Putamen (tissue), 1 donor: ENCODE measurements around the gene DRG1.
A peak's percentile ranks its signal among the peaks of the same experiment; 100 is the strongest.
"Not testable (repeated sequence)": the region's sequence is repeated elsewhere in the genome, so short reads cannot be mapped to it uniquely, and the experiment has no call there.

Source experiments
- DNase-seq: peaks from one replicate; pipeline ENCODE4 v3.0.0-alpha.2; 2016; ENCODE audit warnings: low spot score

DRG1 gene

DNA sequence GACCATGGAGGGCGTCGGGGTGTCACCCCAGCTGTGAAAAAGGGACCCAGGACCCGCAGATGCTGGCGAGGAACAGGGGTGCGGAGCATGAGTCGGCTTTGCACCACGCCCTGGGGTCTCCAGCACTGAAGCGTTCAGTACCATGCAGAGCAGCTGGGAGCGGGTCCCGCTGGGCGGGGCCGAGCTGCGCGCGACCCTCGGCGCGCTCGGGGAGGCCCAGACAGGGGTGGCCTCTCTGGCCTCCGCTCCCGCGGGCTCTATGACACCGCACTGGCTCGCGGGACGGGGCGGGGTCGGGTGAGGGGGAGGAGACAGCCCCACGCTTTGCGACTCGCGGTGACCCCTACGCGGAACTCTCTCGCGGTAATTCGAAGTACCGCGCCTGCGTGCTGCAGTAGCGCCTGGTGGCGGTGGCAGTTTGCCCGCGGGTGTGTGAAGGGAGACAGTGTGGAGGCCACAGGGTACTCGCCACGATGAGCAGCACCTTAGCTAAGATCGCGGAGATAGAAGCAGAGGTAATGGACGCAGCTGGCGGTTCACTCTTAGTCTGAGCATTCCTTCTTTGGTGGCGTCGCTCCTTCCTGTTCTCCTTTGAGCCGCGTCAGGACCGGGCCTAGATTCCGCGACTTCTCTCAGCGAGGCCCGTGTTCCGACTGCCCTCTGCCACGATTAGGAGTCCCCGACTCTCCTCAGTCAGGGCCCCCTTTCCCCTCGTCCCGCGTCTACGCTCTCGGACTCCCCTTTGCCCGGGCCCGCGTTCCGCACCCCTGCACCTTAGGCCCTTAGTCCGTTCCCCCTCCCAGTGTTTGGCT lies at the start of gene DRG1:
TSS of gene DRG1 (plus strand) at position 394 of the 812 bp plus-strand sequence. CDS start at position 474, 80 bp downstream.
- DNase-seq = peak; percentile 98

- DNase-seq = no peak
Measured at GRCh38 chr22:31349960-31350359, 49.4 kb upstream of the DRG1 start.

GRCh38 chr22:31350410-31350863 lies 49.0 kb upstream of the DRG1 start:
- DNase-seq = no peak

- no peak for DNase-seq
Measured at GRCh38 chr22:31354515-31354914, 44.9 kb upstream of the DRG1 start.

DNA sequence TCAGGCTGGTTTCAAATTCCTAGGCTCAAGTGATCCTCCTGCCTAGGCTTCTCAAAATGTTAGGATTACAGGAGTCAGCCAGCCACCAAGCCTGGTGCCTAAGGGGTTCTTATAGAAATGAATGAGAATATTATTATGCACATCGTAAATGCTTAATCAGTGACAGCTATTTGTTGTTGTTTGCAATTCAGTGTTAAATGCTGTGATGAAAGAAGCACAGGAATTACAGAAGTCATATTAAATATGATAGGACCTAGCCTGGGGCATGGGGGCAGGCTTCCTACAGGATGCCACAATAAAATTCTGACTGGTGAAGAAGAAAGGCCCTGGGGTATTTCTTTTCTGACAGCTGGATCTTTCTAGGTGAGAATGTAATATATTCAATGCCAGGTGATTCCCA lies 39.4 kb upstream of the DRG1 start:
- no peak for DNase-seq

- DNase-seq = no peak
Measured at GRCh38 chr22:31361743-31362142, 37.7 kb upstream of the DRG1 start.

DNA sequence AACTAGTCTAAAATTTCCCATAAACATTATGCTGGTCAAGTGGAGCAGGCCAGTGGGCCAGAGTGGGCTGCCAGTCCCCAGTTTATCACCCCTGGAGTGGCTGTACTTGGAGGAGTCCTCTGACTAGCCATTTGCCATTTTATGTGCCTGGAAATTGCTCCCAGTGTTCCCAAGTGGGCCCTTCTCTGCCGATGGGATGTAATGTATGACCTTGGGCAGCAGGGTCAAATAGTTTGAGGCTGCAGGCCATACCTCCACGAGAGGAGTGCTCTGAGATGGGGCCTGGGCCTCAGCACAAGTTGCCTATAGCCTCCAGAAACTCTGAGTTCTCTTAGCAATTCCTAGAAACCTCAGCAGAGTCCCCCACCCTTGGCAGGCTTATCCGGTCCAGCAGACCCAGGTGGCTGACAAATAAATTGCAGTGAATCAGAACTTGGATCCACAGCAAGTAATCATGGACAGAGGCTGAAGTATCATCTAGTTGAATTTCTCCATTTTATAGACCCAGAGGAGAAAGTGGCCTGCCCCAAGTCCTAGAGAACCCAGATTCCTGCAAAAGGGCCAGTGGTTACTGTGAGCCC lies 35.4 kb upstream of the DRG1 start:
- DNase-seq = no peak

DNA sequence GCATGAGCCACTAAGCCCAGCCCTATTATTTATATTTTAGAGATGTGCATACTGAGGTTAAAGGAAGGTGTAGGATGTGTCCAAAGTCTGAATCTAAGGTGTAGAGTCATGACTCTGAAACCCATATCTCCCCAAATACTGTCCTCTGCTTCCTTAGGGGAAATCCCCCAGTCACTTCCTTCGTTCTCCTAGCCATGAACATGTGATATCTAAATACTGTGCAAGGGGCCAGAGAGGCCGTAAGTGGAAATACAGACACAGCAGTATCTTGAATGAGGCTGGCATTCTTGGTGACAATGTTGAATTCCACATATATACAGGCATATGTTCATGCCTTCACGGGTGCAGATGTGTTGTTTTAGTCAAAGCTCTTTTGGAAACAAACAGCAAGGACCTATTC lies 32.0 kb upstream of the DRG1 start:
- no peak for DNase-seq

- DNase-seq = no peak
Measured at GRCh38 chr22:31377612-31378011, 21.8 kb upstream of the DRG1 start.

- no peak for DNase-seq
Measured at GRCh38 chr22:31378123-31378522, 21.3 kb upstream of the DRG1 start.

DNA sequence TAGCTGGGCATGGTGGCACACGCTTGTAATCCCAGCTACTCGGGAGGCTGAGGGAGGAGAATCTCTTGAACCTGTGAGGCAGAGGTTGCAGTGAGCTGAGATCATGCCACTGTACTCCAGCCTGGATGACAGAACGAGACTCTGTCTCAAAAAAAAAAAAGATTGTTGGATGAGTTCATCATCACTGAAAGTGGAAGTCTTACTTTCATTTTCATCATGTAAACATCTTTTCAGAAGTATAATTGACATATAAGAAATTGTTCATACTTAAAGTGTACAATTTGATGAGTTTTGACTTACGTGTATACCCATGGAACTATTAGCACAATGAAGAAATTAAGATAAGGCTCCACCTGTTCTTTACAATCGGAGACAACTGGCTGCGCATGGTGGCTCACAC lies 20.8 kb upstream of the DRG1 start:
- DNase-seq = not testable (repeated sequence)

- no peak for DNase-seq
Measured at GRCh38 chr22:31393893-31394292, 5.5 kb upstream of the DRG1 start.

DNA sequence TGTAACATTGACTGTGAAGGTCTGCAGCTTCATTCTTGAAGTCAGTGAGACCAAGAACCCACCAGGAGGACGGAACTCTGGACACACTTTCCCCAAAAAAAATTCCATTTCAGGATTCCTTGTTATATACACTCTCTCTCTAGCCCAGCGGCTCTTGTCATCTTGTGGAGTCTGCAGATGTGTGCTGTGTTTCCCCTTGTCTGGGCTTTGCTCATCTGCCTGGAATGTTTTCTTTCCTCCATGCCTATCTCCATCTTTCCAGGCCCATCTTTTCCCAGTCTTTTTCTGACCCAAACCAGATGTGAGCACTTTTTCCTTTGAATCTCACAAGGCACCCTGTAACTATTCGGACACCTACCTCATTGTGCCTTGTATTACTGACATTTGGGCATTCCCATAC lies 5.1 kb upstream of the DRG1 start:
- no peak for DNase-seq

DNA sequence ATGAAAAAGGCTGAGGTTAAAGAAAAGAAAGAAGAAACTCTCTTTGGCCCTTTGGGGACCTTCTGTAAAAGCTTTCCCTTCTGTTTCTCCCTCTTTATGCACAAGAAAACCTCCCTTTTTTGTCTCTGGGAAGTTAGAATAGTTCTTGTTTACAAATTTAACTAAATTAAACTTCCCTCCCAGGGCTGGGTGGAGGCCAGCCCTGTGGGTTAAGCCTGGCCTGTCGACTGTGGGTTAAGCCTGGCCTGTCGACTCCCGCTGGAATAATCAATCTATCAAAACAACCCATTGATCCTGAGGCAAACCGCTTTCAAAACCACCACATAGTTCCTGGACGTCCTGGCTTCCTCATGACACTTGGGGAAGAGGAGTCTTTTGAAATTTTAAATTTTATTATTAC lies 1.2 kb upstream of the DRG1 start:
- DNase-seq = no peak

GRCh38 chr22:31400023-31400397 lies 606 bp downstream of the DRG1 start:
- DNase-seq = no peak

GRCh38 chr22:31402350-31402749 lies 2.9 kb downstream of the DRG1 start:
- DNase-seq = not testable (repeated sequence)

DNA sequence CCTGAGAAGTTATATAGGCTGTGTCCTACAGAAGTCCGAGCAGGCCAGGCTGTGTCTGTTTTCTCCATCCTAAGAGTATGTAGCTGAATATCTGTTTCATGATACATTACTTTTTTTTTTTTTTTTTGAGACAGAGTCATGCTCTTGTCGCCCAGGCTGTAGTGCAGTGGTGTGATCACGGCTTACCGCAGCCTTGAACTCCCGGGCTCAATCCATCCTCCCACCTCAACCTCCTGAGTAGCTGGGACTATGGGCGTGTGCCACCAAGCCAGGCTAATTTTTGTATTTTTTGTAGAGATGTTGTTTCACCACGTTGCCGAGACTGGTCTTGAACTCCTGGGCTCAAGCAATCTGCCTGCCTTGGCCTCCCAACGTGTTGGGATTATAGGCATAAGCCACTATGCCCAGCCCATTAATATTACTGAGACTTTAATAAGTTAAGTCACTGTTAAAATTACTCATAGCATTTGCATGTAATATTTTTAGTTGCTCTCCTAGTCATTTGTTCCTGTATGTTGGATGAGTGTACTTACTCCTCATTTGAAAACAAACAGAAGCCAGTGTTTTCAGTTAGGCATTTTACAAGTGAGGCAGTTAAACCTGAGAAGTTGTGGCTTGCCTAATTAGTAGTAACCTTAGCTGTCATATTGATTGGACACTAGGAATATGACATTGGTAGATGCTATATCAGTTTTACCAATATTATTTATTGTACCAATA lies 26.1 kb downstream of the DRG1 start:
- no peak for DNase-seq

DNA sequence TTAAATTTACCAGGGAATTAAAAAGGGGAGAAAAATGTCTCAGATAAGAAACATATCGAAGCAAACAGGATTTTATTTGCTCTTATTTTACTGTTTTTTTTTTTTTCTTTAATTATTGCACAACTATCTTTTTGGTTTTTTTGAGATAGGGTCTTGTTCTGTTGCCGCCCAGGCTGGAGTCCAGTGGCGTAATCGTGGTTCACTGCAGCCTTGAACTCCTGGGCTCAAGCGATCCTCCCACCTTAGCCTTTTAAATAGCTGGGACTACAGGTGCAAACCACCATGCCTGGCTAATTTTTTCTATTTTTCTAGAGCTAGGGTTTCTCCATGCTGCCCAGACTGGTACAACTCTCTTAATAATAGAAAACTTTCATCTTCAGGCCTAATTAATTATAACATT lies 32.5 kb downstream of the DRG1 start:
- no peak for DNase-seq

- DNase-seq = peak; percentile 4
Measured at GRCh38 chr22:31436132-31436531, 36.7 kb downstream of the DRG1 start.

GRCh38 chr22:31439808-31440207 lies 40.4 kb downstream of the DRG1 start:
- no peak for DNase-seq

GRCh38 chr22:31440681-31441080 lies 41.3 kb downstream of the DRG1 start:
- no peak for DNase-seq

DNA sequence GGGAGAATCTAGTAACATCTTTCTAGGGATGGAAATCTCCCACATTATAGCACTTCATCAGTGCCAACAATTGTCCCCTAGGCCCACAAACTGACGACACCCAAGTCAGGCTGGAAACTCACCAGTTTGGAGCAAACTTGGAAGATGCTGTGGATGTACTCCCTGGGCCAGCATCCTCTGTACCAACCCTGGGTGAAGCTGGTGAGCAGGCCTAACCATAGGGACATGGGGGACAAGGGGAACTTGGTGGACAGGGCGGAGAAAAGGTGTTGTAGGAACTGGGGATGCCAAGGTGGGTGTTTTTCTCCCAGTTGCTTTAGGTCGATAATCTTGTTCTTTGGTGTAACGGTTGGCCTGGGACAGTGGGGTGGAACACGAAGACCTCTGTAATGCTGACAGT lies 42.2 kb downstream of the DRG1 start:
- no peak for DNase-seq
